ENCODE measurements around the gene ZNF593. TPM values are rescaled to one million over a fixed set of nuclear protein-coding genes. Genes with fewer than 3 reads are reported as not detected.
A peak's percentile ranks its signal among the peaks of the same experiment; 100 is the strongest.

ZNF593 gene
- total RNA-seq: 32.7 TPM
- long read RNA-seq, transcript ZNF593-202 (3 exons, 675 nt): major isoform, 14 of 17 reads
- long read RNA-seq, partial matches to known transcripts: 0 of 17 reads
- long read RNA-seq, other reads (novel, unspliced or antisense): 2 of 17 reads

GRCh38 chr1:26169669-26170471, at the start of gene ZNF593:
TSS of gene ZNF593 (plus strand) at chr1:26169908. CDS start at chr1:26169984, 76 bp downstream.
- DNase-seq (ENCODE audit: low spot score): peak; percentile 97

GRCh38 chr1:26121854-26122773, 47.6 kb upstream of the ZNF593 start:
- no peak for DNase-seq (ENCODE audit: low spot score)

GRCh38 chr1:26122988-26123973, 46.4 kb upstream of the ZNF593 start:
- DNase-seq (ENCODE audit: low spot score): no peak

DNA sequence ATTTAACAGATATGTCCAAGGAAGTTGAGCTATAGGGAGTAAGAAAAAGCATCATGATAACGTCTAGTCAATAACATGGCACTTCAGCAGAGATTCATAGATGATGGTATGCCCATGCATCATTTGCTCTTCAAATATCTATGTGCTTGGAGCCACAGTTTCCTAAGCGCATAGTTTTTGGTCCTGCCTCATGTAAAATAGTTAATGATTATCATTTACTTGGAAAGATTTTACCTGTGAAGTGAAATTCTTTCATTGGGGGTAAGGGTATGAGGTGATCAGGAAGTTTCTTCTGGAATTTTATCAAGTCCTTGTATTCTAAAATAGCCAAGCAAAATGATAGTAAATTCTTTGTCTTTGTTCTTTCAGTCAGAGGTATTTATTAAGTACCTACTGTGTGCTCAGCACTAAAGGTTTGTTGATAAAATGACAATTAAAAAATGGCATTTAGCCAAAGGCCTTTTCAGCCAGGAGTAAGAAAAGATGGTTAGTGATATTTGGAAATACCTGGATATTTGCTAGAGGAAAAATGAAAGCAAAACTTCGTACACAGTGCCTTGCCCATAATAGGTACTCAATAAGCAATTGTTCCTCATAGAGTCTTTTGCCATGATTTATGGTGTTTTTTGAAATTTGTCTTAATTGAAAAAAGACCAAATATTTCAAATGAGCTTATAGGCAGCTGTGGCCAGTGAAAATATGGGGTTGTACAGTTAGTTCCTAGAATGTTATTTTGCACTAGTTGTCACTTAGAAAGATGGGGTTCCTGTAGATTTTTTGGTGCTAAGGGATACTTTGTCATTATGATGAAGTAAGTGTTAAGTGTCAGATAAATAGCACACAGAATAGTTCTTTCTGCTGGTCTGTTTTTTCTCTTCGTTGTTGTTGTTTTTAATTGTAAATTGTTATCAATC, 45.0 kb upstream of the ZNF593 start:
- no peak for DNase-seq (ENCODE audit: low spot score)

- DNase-seq (ENCODE audit: low spot score): no peak
These were observed 44.3 kb upstream of the ZNF593 start for GRCh38 chr1:26125382-26125781.

GRCh38 chr1:26125946-26126320, 43.8 kb upstream of the ZNF593 start:
- no peak for DNase-seq (ENCODE audit: low spot score)

DNA sequence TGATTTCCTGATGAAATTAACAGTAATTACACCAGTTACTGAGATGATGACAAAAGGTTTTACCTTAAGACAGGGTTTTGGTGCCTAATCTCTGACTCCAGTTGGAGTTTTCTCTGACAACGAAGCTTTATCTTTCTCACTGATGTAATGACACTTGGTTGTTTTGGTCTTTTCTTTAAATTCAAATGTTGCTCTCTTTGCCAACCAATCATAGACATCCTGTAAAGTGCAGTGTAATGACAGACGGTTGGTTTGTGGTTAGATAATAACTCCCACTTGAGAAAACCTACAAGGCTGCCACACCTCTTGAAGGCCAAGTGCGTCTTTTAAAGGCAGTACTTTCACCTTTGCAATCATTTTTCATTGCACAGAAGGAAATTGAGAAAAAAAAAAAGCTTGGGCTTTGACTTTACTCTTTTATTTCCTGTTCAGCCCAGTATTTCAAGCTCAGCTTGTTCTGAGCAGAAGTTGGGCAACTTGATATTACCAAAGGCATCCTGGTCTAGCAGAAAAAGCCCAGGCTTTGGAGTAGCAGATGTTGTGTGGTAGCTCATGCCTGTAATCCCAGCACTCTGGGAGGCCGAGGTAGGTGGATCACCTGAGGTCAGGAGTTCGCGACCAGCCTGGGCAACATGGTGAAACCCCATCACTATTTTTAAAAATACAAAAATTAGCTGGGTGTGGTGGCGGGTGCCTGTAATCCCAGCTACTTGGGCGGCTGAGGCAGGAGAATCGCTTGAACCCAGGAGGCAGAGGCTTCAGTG, 43.2 kb upstream of the ZNF593 start:
- no peak for DNase-seq (ENCODE audit: low spot score)

- DNase-seq (ENCODE audit: low spot score): no peak
These were observed 42.2 kb upstream of the ZNF593 start for GRCh38 chr1:26127235-26128163.

- no peak for DNase-seq (ENCODE audit: low spot score)
These were observed 39.9 kb upstream of the ZNF593 start for GRCh38 chr1:26129778-26130177.

DNA sequence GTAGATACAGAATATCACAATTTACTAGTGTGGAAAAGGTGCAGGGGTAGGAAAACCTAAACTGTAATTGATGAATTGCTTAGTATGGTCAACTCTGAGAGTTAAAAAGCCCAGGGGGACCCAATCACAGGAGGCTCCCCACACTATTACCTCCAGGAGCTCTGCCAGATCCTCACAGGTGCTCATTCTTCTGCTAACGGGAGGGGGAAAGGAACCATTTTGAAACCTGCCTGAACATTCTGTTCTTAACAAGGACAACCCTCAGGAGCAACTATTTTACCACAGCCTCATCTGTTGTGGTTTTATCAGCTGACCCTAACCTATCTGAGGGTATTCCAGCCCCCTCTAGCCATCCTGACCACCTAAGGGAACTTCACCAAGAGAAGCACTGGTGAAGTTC, 39.0 kb upstream of the ZNF593 start:
- no peak for DNase-seq (ENCODE audit: low spot score)

DNA sequence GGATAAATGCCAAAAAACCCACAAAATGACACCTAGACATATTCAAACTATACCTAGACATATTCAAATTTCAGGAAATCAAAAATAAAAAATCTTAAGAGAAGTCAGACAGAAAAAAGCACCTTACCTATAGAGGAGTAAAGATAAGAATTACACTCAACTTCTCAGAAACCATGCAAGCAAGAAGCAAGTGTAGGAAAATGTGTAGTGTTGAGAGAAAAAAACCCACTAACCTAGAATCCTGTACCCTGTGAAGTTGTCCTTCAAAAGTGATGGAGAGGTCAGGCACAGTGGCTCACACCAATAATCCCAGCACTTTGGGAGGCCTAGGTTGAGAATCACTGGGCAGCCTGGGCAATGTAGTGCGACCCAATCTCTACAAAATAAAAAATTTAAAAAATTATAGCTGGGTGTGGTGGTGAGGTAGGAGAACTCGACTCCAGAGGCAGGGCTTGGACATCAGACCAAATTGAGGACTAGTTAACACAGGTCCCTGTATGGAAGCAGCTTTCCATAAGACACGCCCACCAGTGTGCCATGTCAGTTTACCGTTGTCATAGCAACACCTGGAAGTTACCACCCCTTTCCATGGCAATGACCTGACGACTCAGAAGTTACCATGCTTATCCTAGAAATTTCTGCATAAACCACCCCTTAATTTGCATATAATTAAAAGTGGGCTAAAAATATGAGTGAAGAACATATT, 37.4 kb upstream of the ZNF593 start:
- no peak for DNase-seq (ENCODE audit: low spot score)

- DNase-seq (ENCODE audit: low spot score): no peak
These were observed 36.9 kb upstream of the ZNF593 start for GRCh38 chr1:26132834-26133167.

- DNase-seq (ENCODE audit: low spot score): no peak
These were observed 35.2 kb upstream of the ZNF593 start for GRCh38 chr1:26134466-26134865.

- DNase-seq (ENCODE audit: low spot score): no peak
These were observed 30.6 kb upstream of the ZNF593 start for GRCh38 chr1:26138974-26139558.

GRCh38 chr1:26142159-26142558, 27.5 kb upstream of the ZNF593 start:
- no peak for DNase-seq (ENCODE audit: low spot score)

- DNase-seq (ENCODE audit: low spot score): no peak
These were observed 24.4 kb upstream of the ZNF593 start for GRCh38 chr1:26145041-26145959.

Measured in mesenteric fat pad (tissue), 1 donor.